NCI-H524 treated with DMSO at 0.1 percent for 48 hours (cell line): Measurements from ENCODE around the gene DFFA.
"Not testable (repeated sequence)": the region's sequence is repeated elsewhere in the genome, so short reads cannot be mapped to it uniquely, and the experiment has no call there.

Experiments
- DNase-seq: peaks from one replicate; lab custom pipeline; 2025; lab: John Stamatoyannopoulos, UW

DFFA gene

DNA sequence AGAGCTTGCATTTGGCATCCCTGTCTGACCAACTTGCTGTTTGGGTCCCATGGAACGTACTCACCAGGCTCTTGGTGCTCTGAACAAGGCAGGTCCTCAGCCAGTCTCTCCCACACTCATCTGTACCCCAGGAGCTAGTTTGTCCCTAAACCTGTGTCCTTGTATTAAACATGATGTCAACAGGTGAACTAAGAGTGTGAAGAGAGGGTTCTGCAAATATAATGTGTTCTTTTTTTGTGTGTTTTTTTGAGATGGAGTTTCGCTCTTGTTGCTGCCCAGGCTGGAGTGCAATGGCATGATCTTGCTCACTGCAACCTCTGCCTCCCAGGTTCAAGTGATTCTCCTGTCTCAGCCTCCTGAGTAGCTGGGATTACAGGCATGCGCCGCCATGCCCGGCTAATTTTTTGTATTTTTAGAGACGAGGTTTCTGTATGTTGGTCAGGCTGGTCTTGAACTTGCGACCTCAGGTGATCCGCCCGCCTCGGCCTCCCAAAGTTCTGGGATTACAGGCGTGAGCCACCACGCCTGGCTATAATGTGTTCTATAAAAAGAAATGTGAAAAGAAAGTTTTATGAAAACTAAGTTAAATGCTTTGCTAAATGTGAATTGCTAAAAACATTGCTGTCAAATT, 33.8 kb upstream of the DFFA start:
- not testable (repeated sequence) for DNase-seq

DNA sequence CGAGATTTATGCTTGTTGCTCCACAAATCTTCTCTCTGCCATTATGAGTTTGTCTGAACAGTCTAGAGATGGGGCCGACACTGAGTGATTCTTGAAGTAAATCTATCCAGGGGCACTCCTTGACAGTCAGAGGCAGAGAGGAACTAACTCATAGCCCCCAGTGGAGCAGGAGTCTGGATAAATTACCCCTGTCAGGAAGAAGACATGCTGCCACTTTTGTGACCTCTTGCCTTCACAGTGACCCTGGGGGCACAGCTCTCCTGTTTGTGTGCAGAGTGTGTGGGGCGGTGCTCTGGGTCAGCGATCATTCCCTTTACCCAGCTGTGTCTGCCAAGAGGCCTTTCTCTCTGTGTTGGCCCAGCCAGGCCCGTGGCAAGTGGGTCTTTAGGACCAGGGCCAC, 31.9 kb upstream of the DFFA start:
- DNase-seq = no peak

GRCh38 chr1:10502206-10502605, 29.9 kb upstream of the DFFA start:
- no peak for DNase-seq

DNA sequence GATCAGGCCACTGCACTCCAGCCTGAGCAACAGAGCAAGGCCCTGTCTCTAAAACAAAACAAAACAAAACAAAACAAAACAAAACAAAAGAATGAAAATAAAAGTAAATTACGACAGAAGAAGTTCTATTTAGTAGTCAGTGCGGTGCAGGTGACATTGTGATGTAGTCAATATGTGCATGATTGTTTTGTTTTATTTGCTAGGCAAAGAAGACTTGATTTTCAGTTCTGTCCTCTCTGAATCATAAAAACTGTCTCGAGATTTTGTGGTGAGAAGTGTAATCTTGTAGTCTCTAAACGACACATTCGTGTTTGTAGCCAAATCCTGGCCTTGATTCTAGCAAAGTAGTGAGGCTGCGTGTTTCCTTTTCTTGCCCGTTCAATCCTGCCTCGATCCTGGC, 25.9 kb upstream of the DFFA start:
- DNase-seq = no peak

DNA sequence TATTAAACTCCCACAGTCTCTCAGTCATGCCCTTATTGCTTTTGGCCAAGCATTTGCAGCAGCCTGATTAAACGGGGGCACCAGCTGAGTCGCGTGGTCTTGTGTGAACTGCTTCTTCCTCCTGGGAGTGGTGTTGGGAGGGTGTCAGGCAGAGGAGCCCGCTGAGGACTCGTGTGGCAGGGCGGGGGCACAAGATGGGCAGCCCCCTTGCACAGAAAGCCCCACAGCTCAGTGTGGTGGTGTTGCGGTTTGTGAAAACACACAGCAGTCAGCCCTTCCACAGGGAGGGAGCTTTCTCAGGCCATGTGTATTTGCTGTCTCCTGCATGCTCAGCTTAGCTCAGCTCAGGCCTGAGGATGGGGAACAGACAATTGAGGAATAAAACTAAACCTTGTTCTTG, 24.8 kb upstream of the DFFA start:
- DNase-seq = no peak

DNA sequence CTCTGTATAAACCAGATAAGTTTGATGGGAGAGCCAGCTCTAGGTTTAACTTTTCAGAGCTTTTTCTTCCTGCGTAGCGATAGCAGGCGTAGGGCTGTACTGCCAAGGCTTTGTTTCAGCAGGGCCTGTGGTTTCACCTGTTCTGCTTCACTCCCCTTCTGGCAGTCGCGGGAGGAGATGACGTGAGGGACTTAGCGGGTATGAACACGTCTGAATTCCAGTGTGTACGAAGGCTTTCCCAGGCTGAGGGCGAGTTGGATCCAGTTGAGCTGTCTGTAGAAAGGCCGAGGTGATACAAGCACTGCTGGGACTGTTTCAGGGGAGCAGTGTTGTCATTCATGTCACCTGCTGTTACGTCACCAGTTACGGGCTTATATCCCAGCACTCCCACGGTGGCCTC, 23.6 kb upstream of the DFFA start:
- no peak for DNase-seq

- DNase-seq = no peak
Measured at GRCh38 chr1:10495475-10495817, 23.1 kb upstream of the DFFA start.

GRCh38 chr1:10494754-10495474, 22.6 kb upstream of the DFFA start:
- no peak for DNase-seq

- no peak for DNase-seq
Measured at GRCh38 chr1:10494418-10494753, 22.1 kb upstream of the DFFA start.

DNA sequence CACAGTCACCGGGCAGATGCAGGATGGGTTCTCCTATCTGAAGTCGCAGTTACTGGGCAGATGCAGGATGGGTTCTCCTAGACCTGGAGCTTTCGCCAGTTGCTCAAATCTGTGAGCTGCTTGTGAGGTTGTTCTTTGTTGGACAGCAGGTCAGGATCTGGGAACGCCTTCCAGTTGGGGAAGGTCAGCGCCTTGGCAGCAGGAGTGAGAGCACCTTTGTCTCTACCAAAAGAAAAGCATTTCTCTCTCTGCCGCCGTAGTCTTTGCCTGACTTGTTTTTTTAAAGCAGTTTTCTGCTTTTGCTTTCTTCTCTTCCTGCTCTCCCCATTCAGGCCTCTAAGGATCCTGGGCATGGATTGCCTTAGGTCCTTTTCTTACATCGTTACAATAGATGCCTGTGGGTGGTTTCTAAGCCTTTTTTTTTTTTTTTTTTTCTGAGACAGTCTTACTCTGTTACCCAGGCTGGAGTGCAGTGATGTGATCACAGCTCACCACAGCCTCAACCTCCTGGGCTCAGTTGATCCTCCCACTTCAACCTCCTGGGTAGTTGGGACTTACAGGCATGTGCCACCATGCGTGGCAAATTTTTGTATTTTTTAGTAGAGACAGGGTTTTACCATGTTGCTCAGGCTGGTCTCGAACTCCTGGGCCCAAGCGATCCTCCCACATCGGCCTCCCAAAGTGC, 18.1 kb upstream of the DFFA start:
- no peak for DNase-seq

GRCh38 chr1:10489291-10490055, 17.1 kb upstream of the DFFA start:
- DNase-seq = no peak

- DNase-seq = no peak
Measured at GRCh38 chr1:10484521-10484920, 12.2 kb upstream of the DFFA start.

- DNase-seq = no peak
Measured at GRCh38 chr1:10480614-10481013, 8.3 kb upstream of the DFFA start.

GRCh38 chr1:10479296-10479695, 7.0 kb upstream of the DFFA start:
- no peak for DNase-seq

- no peak for DNase-seq
Measured at GRCh38 chr1:10475510-10475909, 3.2 kb upstream of the DFFA start.

- DNase-seq = peak; percentile 53
Measured at GRCh38 chr1:10474613-10475507, 2.5 kb upstream of the DFFA start, which contains the start of gene PEX14. Gene PEX14 (plus strand): TSS chr1:10474950. CDS start chr1:10474967, 17 bp downstream.

DNA sequence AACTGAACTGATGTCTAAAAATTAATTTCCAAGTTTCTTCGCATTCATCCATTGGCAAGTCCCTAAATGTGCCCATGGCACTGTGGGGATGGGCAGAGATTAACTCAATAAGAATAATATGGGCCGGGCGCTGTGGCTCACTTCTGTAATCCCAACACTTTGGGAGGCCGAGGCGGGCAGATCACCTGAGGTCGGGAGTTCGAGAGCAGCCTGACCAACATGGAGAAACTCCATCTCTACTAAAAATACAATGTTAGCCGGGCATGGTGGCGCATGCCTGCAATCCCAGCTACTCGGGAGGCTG, 1.9 kb upstream of the DFFA start:
- DNase-seq = not testable (repeated sequence)

GRCh38 chr1:10473145-10473765, 926 bp upstream of the DFFA start:
- no peak for DNase-seq

DNA sequence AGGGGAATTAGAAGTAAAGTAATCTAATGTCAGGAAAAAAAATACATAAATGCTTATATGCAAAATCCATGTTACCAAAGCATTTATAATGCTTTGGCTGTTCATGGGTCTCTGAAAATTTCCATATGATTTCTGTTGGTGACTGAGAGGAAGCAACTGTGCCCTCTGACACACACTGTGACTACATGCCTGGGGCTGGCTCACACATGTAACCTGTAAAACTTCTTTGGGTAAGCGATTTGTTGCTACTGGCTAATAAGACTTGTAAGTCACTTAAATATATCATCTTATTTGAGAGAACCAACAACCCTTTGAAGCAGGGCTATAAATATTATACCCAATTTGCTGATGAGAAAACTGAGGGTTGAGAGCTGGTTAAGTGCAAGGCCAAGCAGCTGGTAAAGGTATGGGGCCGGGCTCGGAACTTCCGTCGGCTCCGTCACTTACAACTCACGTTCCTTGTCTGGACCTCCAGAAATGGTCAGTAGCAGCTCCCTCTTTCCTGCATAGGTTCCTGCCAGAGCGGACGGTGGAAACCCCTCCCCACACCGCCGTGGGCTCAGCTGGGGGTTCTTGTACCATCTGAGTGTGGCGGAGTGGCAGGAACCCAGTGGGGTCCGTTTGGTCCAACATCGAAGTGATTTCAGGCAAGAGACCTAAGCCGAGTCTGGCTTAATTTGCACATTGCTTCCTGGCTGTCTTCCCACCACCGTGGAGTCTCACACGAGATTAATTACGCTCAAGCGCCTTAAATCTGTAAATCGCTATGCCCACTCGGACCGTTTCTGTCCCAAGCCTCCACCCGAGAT, 714 bp downstream of the DFFA start:
- DNase-seq = no peak

- no peak for DNase-seq
Measured at GRCh38 chr1:10470043-10470442, 2.3 kb downstream of the DFFA start.

GRCh38 chr1:10467078-10467477, 5.3 kb downstream of the DFFA start:
- no peak for DNase-seq
